Right ventricle myocardium superior (tissue), 1 donor: ENCODE measurements around the gene CEP78. TPM values are rescaled to one million over a fixed set of nuclear protein-coding genes. Genes with fewer than 3 reads are reported as not detected.
A peak's percentile ranks its signal among the peaks of the same experiment; 100 is the strongest.
"Not testable (repeated sequence)": the region's sequence is repeated elsewhere in the genome, so short reads cannot be mapped to it uniquely, and the experiment has no call there.

Experiments
- ATAC-seq: fragments of 200-7000 bp; cut with Tn5 transposase; one replicate; pipeline ENCODE4 v1.9.1; 2020; ENCODE audit warnings: mild to moderate bottlenecking; ENCODE audit not compliant: poor library complexity
- DNase-seq: peaks from one replicate; pipeline ENCODE4 v3.0.0-alpha.2; 2020
- intact Hi-C: fragments of 100-400 bp; cut with DNase I; formaldehyde crosslinking; loops from one replicate; pipeline ENCODE4 v1.11.2; 2022
- total RNA-seq: library from RNA; stranded (reverse); fragmentation: NEBNext Ultra II Directional; extraction: Animal tissue kit (Norgen Biotek cat#: 25700); gene quantifications from one replicate; pipeline ENCODE4 v1.2.1, GENCODE V29; 2021
- donor health status: DM: no; HTN: yes; CAD: no; lungs with severe emphysema.

Gene CEP78
- total RNA-seq, 1 donor from 2014 or later = 2.8 TPM

GRCh38 chr9:78230761-78231160, 5.1 kb upstream of the CEP78 start:
- no peak for DNase-seq
- intact Hi-C loops = no loop called here
- no peak for ATAC-seq

GRCh38 chr9:78232471-78232870, 3.4 kb upstream of the CEP78 start:
- intact Hi-C loops, DNase-seq, ATAC-seq: not testable (repeated sequence)

- DNase-seq (no peak), ATAC-seq (no peak)
- intact Hi-C loops = no loop called here
Measured at GRCh38 chr9:78234810-78235209, 1.1 kb upstream of the CEP78 start.

GRCh38 chr9:78235256-78235761, 566 bp upstream of the CEP78 start:
- ATAC-seq (peak; percentile 34), DNase-seq (no peak)
- intact Hi-C loops = no loop called here

GRCh38 chr9:78236551-78236910, 656 bp downstream of the CEP78 start:
- intact Hi-C loops = no loop called here
- peak; percentile 11 for ATAC-seq

GRCh38 chr9:78238046-78239038, 2.5 kb downstream of the CEP78 start:
- ATAC-seq (no peak), DNase-seq (no peak)
- intact Hi-C loops = no loop called here

More at GRCh38 chr9:78236551-78236910, 656 bp downstream of the CEP78 start:
- DNase-seq = no peak

GRCh38 chr9:78239506-78239905, 3.6 kb downstream of the CEP78 start:
- ATAC-seq (no peak), DNase-seq (no peak)
- intact Hi-C loops = no loop called here

- ATAC-seq = no peak
- intact Hi-C loops = no loop called here
Measured at GRCh38 chr9:78242041-78242440, 6.2 kb downstream of the CEP78 start.

GRCh38 chr9:78243130-78243529, 7.3 kb downstream of the CEP78 start:
- no peak for ATAC-seq
- DNase-seq = no peak
- intact Hi-C loops = no loop called here

More at GRCh38 chr9:78242041-78242440, 6.2 kb downstream of the CEP78 start:
- no peak for DNase-seq

- DNase-seq (no peak), ATAC-seq (no peak)
- intact Hi-C loops = no loop called here
Measured at GRCh38 chr9:78245401-78245800, 9.5 kb downstream of the CEP78 start.

- ATAC-seq (no peak), DNase-seq (no peak)
- intact Hi-C loops = no loop called here
Measured at GRCh38 chr9:78248635-78249034, 12.8 kb downstream of the CEP78 start.

GRCh38 chr9:78249542-78249941, 13.7 kb downstream of the CEP78 start:
- intact Hi-C loops = no loop called here
- ATAC-seq (no peak), DNase-seq (no peak)

- intact Hi-C loops = no loop called here
- DNase-seq = no peak
- ATAC-seq = no peak
Measured at GRCh38 chr9:78252616-78253015, 16.7 kb downstream of the CEP78 start.

GRCh38 chr9:78253285-78253684, 17.4 kb downstream of the CEP78 start:
- intact Hi-C loops = no loop called here
- ATAC-seq (no peak), DNase-seq (no peak)

GRCh38 chr9:78261403-78262001, 25.6 kb downstream of the CEP78 start:
- DNase-seq (no peak), ATAC-seq (no peak)
- intact Hi-C loops = loop anchor here (5.0 kb wide), 1 partner anchor 111 kb away; no protein-coding TSS in a partner anchor

- intact Hi-C loops = loop anchor here (5.0 kb wide), 1 partner anchor 110 kb away; no protein-coding TSS in a partner anchor
- no peak for DNase-seq
- no peak for ATAC-seq
Measured at GRCh38 chr9:78262655-78263054, 26.8 kb downstream of the CEP78 start.

GRCh38 chr9:78267889-78268288, 32.0 kb downstream of the CEP78 start:
- ATAC-seq = no peak
- intact Hi-C loops = no loop called here
- DNase-seq = no peak

- ATAC-seq = no peak
- intact Hi-C loops = no loop called here
- DNase-seq = no peak
Measured at GRCh38 chr9:78269784-78270183, 33.9 kb downstream of the CEP78 start.

GRCh38 chr9:78272307-78272706, 36.4 kb downstream of the CEP78 start:
- intact Hi-C loops = no loop called here
- ATAC-seq = no peak
- no peak for DNase-seq

GRCh38 chr9:78273761-78274160, 37.9 kb downstream of the CEP78 start:
- ATAC-seq = no peak
- intact Hi-C loops = no loop called here
- DNase-seq = no peak
